Colon (tissue), 2 donors: ENCODE data around the gene ZNF791.
"Not testable (repeated sequence)": the region's sequence is repeated elsewhere in the genome, so short reads cannot be mapped to it uniquely, and the experiment has no call there.

ENCODE experiments used
- FAIRE-seq: peaks from 2 replicates; lab custom pipeline; 2012; peaks lifted over from hg19 to GRCh38; lab: Jason Lieb, UNC
- donor health status: control.
- donor health status: control.

ZNF791 gene

DNA sequence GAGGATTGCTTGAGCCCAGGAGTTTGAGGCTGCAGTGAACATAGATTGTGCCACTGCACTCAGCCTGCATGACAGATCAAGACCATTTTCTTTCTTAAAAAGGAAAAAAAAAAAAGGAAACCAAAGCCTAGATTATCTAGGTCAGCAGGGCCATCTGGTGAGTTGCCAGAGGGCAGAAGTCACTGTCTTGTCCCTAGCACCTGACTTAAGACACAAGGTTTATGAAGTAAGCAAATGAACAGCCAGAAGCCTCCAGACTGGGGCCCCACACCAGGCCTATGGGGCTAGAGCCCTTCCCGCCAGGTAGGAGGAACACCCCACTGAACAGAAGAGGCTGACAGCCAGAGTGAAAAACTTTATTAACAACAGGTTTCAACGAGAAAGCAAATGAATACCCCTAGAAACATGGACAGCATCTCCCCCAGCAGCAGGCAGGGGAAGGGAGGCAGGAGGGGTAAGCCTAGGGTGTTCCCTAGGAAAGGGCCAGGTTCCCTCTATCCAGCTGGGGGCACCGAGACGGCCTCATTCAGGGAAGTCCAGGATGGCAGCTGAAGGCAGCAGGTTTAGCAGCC is 57.1 kb downstream of the ZNF791 start:
- no peak for FAIRE-seq

DNA sequence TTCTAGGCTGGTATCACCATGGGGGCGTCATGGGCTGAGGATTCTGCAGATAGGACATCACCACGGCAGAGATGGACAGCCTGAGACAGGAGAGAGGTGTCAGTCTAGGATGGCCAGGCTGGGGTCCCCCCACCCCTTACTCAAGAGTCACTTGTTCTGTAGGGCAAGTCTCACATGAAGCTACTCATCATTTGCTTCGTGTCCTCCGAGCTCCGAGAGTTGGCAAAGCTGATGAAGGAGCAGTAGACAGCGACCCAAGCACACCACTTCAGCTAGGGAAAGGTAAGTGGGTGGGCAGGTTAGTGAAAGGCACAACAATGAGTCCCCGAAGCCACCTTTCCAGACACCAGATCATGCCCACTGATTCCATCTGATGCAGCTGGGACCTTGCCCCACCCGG is 57.6 kb downstream of the ZNF791 start:
- FAIRE-seq: no peak

DNA sequence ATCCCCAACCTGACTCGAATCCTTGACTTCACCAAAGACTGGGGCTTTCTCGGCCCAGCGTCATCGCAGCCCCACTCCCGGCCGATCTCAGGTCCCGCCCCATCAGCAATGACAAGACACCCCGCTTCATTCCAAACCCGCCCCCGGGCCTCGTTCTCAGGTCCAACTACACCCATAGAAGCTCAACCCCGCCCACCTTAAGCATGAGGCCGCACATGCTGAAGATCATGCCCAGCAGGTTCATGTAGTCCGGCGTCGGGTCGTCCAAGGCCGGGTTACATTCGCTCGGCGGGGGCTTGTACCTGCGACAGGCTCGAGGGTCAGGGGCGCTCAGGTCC is 58.2 kb downstream of the ZNF791 start:
- FAIRE-seq: no peak

DNA sequence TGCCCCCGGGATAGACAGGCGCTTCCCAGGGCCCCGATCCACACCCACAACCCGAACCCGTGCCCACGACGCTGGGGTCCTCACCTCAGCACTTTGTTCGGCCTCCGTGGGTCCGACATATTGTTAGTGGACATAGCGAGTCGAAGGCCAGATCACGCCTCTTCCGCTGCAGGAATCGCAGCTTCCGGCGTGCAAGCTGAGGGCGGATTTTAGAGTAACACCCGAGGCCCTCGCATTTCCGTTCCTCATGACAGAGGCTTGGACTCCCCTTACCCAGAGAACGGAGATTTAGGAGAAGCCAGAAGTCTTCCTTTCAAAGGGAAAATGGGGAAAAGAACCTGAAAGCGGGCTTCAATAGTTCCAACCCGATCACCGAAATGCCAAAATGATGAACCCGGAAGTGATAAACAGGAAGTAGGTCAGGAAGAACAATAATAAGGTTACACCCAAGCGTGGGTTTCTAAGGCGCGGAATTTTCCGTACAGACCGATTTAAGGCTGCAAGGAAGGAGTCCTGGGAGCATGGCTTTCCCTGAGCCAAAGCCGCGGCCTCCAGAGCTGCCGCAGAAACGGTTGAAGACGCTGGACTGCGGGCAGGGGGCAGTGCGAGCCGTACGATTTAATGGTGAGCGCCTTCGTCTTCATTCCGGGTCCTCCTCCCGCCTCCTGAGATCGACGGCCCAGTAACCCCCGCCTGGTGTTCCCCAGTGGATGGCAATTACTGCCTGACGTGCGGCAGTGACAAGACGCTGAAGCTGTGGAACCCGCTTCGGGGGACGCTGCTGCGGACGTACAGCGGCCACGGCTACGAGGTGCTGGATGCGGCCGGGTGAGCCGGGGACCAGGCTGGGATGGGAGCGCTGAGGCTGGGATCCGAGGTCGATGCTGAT is 58.8 kb downstream of the ZNF791 start:
- no peak for FAIRE-seq

DNA sequence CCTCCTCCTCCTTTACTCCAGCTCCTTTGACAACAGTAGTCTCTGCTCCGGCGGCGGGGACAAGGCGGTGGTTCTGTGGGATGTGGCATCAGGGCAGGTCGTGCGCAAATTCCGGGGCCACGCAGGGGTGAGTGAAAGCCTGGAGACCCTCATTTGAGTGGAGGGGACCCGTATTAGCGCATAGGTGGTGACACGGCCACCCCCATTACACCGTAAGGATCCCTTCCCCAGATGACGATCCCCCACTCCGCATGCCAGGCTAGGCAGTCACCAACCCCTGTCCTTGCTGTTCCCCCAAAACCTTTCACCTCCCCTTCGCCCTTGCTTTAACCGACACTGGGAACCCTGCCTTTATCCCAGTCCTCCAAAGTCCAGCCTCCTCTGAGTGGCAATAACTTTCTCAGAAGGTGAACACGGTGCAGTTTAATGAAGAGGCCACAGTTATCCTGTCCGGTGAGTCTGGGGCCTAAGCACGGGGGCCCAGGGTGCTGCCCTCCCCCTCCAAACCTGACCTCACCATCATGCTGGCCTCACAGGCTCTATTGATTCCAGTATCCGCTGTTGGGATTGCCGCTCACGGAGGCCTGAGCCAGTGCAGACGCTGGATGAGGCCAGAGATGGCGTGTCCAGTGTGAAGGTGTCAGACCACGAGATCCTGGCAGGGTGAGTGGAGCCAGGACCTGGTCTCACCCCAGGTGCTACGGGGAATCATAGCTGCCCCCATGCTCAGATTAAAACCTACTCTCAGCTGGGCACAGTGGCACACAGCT is 59.6 kb downstream of the ZNF791 start:
- no peak for FAIRE-seq

DNA sequence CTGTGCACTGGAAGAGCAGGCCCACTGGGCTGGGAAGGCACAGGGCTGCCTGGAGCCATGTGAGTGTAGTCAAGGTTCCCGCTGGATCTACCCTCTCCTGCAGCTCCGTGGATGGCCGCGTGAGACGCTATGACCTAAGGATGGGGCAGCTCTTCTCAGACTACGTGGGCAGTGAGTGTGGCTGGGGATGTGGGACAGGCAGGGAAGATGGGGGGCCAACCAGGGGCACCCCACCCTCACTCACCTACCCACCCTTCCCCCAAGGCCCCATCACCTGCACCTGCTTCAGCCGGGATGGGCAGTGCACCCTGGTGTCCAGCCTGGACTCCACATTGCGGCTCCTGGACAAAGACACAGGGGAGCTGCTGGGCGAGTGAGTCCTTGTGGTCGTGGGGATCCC is 62.0 kb downstream of the ZNF791 start:
- FAIRE-seq: no peak

DNA sequence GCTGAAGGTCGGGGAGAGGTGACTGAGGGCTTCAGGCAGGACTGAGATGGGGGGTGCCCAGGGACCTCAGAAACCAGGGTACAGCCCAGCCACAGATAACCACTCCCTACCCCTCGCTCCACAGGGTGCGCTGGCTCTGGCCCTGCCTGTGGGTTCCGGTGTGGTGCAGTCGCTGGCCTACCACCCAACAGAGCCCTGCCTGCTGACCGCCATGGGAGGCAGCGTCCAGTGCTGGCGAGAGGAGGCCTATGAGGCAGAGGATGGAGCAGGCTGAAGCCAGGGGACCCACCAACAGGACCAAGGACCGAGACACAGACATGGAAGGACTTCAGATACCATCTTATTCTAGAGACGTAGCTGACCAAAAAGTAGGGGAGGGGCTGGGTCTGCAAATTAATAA is 64.7 kb downstream of the ZNF791 start:
- no peak for FAIRE-seq

DNA sequence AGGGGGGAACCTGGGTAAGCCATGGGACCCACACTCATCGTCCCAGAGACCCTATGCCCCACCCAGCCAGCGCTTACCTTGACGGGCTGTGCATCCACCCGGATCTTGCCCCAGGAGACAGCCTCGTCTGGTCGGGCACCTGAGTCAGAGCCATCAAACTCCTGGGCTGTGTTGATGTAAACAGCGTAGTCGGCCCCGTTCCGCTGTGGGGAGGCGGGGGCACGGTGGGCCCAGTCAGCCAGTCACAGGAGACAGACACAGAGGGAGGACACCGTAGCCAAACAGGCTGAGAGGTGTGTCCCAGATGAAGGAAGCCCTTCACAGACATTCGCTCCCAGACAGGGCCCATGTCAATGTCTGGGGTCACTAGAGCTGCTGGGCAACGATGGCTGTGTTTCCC is 65.2 kb downstream of the ZNF791 start:
- FAIRE-seq: no peak

DNA sequence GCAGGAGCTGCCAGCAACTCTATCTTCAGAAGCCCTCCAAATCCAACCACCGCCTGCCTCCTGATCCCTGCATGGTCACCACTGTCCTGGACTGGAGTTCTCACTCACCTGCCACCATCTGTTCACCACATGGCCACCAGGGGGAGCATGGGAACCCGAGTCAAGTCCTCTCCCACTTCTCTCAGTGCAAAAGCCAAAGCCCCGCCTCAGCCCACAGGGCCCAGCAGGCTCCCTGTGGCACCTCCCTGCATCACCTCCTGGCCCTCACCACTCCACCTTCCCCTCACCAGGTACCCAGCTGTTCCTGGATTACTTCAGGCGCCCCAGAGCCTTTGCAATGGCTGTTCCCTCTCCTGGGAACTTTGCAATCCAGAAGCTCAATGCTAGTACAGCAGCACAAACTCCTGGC is 65.7 kb downstream of the ZNF791 start:
- no peak for FAIRE-seq

DNA sequence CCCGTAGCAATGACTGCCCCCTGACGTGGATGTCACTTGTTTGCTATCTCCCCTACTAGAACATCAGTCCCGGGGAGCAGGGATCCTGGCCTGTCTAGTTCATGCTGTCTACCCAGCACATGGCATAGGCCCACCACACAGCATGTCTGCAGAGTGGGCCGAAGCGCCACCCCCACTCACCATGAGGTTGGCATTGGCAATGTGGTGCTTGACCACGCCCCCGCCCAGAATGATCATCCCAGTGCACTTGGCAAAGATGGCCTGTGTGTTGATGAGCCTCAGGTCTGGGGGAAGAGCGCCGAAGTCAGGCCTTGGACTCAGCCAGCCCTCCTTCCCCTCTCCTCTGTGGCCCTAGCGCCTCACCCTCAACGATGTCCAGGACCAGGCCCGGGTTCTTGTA is 66.2 kb downstream of the ZNF791 start:
- FAIRE-seq: no peak

DNA sequence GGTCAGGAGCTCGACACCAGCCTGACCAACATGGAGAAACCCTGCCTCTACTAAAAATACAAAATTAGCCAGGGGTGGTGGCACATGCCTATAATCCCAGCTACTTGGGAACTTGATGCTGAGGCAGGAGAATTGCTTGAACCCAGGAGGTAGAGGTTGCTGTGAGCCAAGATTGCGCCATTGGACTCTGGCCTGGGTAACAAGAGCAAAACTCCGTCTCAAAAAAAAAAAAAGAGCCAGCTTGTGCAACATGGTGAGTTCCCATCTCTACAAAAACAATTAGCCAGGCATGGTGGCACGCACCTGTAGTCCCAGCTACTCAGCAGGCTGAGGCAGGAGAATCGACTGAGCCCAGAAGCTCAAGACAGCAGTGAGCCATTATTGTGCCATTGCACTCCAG is 67.3 kb downstream of the ZNF791 start:
- not testable (repeated sequence) for FAIRE-seq

DNA sequence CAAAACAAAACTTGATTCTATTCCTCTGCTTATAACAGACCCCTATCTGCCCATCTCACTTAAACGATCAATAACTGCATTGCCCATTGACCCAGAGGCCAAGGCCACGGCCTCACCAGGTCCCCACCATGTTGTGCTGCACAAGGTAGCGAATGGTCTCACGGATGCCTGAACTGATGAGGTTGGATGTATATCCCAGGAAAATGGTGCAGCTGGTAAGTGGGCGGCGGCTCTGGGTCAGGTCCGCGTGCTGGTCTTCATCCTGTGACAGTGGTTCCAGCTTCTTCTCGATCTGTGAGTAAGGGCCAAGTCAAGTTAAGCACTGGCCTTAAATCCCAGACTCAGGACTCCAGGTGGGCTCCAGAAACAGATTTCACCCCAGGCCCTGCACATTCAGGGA is 69.3 kb downstream of the ZNF791 start:
- no peak for FAIRE-seq

DNA sequence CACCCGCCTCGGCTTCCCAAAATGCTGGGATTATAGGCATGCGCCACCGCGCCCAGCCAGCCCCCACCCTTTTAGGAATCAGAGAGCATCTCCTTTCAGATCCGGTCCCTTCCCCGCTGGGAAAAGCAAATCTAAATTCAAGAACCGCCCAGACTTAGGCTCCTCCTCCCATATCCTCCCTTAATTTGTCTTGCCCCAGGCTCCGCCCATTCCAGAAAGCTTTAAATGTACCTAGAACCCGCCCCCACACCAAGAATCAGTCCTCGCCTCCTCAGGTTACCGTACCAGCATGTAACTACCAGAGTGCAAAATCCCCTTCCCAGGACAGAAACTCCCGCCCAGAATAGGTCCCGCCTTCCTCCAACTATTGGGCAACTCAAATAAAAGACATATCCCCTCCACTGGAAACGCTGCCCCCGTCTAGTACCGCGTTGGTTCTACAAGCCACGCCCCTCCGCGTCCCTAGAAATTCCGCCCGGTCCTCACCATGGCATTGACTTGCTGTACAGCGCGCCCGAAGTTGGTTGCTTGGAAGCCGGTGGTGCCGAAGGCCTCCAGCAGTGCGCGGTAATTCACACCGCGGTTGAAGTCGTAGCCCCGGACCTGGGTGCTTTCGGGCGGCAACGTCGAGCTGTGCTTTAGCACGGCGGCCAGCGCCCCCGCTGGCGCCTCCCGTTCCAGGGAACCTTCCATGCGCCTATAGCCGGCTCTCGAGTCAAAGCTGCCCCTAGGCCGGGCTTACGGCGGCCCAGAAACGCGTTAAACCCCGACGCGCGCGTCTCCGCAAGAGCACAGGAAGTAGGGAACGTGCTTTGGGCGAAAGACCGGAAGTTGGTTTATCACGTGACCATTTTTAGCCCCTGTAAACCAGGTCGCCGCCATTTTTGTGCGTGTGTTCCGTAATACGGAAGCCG is 70.6 kb downstream of the ZNF791 start, which contains the start of gene DHPS:
TSS of gene DHPS (minus strand) at position 807 of the 914 bp plus-strand sequence. CDS start at position 693, 114 bp downstream.
- no peak for FAIRE-seq
